GM13976 (cell line): ENCODE measurements around the gene IFNB1.

ENCODE experiments used
- DNase-seq: peaks from one replicate; pipeline ENCODE4 v3.0.0; 2012; ENCODE audit warnings: low spot score
- in situ Hi-C: fragments of 300-500 bp; cut with MboI; formaldehyde crosslinking; loops from one replicate; pipeline ENCODE4 v1.12.0; 2022; ENCODE audit warnings: low sequenced_read_pairs, mixed read lengths, inconsistent platforms; ENCODE audit not compliant: unreplicated experiment
- TF ChIP-seq, protein P1 (sequence below): IDR thresholded peaks from 2 replicates; pipeline ENCODE4 v1.5.1; 2012; ENCODE audit warnings: borderline replicate concordance, mild to moderate bottlenecking; ENCODE audit not compliant: insufficient read depth; ENCODE audit errors: extremely low read depth, missing control alignments, control extremely low read depth

The IFNB1 gene

DNA sequence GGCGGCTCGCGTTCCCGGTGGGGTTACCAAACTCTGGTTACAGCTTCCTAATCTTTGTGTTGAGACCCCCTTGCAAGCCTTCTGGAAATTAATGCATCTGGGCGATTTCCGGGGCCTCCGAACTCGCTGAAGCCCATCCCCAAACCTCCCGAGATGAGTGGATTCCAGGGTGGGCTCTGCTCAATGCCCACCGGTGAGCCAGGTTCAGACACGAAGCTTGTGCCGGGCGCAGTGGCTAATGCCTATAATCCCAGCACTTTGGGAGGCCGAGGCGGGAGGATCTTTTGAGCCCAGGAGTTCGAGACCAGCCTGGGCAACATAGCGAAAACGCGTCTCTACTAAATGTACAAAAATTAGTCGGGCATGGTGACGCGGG lies 45.9 kb downstream of the IFNB1 start:
- DNase-seq: no peak
- TF ChIP-seq, protein P1, sequence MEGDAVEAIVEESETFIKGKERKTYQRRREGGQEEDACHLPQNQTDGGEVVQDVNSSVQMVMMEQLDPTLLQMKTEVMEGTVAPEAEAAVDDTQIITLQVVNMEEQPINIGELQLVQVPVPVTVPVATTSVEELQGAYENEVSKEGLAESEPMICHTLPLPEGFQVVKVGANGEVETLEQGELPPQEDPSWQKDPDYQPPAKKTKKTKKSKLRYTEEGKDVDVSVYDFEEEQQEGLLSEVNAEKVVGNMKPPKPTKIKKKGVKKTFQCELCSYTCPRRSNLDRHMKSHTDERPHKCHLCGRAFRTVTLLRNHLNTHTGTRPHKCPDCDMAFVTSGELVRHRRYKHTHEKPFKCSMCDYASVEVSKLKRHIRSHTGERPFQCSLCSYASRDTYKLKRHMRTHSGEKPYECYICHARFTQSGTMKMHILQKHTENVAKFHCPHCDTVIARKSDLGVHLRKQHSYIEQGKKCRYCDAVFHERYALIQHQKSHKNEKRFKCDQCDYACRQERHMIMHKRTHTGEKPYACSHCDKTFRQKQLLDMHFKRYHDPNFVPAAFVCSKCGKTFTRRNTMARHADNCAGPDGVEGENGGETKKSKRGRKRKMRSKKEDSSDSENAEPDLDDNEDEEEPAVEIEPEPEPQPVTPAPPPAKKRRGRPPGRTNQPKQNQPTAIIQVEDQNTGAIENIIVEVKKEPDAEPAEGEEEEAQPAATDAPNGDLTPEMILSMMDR: no peak
- in situ Hi-C loops: no loop called here

DNA sequence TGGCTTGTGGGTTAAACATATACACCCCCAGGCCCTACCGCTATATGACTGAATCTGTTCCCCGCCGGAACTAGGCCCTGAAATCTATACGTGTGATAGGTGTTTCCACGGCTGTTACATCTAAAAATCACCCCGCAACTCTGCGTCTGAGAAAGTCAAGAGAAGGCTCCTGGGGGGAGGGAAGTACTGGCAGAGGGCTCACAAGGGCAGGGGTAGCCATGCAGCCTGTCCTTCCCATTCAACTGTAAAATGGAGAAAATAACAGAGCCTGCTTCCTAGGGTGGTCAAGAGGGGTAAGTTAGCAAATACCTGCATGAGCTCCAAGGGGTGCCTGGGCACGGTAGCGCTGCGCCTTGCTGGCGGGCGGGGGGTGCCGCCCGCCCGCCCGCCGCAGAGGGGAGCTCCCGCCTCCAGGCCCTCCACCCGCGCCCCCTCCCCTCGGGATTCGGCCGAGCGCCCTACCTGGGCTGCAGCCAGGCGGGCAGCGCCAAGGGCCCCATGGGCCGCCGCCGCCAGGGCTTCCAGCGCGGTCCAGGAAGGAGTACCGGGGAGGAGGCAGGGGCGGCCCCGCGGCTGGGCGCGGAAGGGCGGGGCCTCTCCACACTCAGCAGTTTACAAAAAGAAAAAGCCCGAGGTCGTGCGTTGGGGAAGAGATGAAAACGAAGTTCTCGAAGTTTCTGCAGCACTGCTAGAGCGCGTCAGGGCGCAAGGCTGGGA lies 46.5 kb downstream of the IFNB1 start, which contains the start of gene HACD4:
Gene HACD4, minus strand, starts transcription at position 550 of the 717 bp plus-strand sequence. Its CDS starts 50 bp downstream, at position 500.
- in situ Hi-C loops: no loop called here

DNA sequence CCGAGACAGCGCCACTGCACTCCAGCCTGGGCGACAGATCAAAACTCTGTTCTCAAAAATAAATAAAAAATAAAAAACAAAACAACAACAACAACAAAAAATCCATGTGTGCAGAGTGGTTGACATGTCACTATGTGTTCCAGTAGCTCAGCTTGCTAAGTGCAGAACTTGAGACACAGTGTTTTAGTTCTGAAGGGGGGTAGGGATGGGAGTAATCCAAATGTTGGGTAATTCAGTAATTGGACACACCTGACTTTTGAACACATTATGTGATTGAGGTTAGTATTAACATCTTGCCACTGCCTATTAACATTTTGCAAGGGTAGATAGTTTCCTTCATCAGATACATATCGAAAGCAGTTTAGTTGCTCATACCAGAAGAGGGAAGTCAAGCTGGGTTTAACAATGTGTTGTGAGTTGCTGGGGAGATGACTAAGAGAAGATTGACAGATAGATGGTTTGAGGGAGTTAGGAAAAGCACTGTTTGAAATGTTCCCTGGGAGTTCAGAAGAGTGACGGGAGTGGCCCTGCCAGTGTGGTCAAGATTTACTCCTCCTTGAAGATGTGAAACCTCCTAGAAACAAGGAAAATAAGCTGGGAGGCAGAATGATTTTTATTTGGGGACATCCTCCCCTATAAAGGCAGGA lies 47.2 kb downstream of the IFNB1 start:
- peak; percentile 72 for DNase-seq
- in situ Hi-C loops: no loop called here
- TF ChIP-seq, protein P1: no peak

More for the DNA sequence above, 46.5 kb downstream of the IFNB1 start, which contains the start of gene HACD4:
- DNase-seq: peak; percentile 87
- TF ChIP-seq, protein P1: no peak

DNA sequence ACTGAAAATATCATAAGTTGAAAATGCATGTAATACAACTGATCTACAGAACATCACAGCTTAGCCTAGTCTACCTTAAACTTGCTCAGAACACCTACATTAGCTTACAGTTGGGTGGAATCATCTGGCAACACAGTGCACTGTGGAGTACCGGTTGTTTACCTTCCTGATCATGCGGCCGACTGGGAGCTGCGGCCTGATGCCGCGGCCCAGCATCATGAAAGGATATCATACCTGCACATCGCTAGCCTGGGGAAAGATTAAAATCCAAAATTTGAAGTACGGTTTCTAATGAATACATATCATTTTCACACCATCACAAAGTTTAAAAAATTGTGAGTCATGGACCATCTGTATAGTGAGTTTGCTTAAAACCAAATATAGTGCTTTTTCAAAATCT lies 48.1 kb downstream of the IFNB1 start:
- no peak for DNase-seq
- TF ChIP-seq, protein P1: no peak
- in situ Hi-C loops: no loop called here

DNA sequence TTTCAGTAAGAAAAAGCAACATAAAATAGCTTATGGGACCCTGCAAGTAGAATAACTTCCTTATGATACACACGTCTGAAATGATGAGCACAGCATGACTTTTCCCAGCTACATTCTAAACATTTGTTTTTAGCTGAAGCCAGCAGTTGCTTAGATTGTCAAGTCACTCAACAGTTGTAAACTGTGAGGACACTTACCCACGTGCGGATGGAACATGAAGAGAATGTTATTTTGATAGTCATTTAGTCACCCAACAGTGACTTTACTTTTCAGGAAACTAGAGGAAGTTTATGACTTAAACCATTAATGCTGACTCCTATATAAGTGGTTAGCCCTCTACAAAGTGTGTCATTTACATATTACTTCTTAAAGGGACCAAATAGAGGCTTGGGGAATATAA lies 49.3 kb downstream of the IFNB1 start:
- TF ChIP-seq, protein P1: no peak
- in situ Hi-C loops: no loop called here
- DNase-seq: no peak

DNA sequence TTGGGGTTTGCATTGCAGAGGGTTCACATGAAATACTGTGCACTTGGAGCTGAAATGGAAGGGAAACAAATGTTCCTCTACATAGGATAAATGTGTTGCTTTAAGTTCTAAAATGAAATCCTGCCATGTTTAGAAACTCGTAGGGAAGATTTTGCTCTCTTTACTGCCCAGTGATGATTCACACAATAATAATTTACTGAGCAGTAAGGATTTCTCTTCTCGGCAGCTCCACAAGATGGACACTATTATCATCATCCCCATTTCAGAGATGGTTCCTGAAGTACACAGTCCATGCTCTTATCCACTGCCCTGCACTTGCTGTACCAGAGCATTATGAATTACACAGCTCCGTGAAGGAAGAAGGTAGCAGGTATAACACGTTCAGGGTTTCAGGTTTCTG lies 50.4 kb downstream of the IFNB1 start:
- TF ChIP-seq, protein P1: no peak
- in situ Hi-C loops: no loop called here
- DNase-seq: no peak
